ENCODE measurements around the gene TRIM44. TPM values are rescaled to one million over a fixed set of nuclear protein-coding genes. Genes with fewer than 3 reads are reported as not detected.
"Not testable (repeated sequence)": the region's sequence is repeated elsewhere in the genome, so short reads cannot be mapped to it uniquely, and the experiment has no call there.

TRIM44 gene
- total and polyA plus RNA-seq, 5 donors, result 8.7 to 54.2 (median 41.2) TPM

- H3K4me1 ChIP-seq (ENCODE audit: control insufficient read depth, insufficient read depth, low read length), result no peaks in the 10 kb centered on the region
- no peaks in the 10 kb centered on the region for H3K27me3 ChIP-seq (ENCODE audit: control insufficient read depth, insufficient read depth)
- intact Hi-C loops (cut with DNase I), result no loop called here
- H3K27ac ChIP-seq (ENCODE audit: low read length), result no peak overlapping the region
- H3K4me3 ChIP-seq (ENCODE audit: low read length), result no peak overlapping the region
- H3K9me3 ChIP-seq (ENCODE audit: control insufficient read depth, low read length), result no peaks in the 10 kb centered on the region
- WGBS, result 81% methylated on average over 7 of the region's 7 CpGs
- DNase-seq, result no peak
- ATAC-seq, result no peak
Observed at GRCh38 chr11:35689081-35689996, 26.8 kb downstream of the TRIM44 start.

- intact Hi-C loops (cut with DNase I), result no loop called here
- Histone ChIP-seq H3K4me3 (ENCODE audit: low read length) (no peak overlapping the region), H3K27me3 (ENCODE audit: control insufficient read depth, insufficient read depth) (no peaks in the 10 kb centered on the region), H3K27ac (ENCODE audit: low read length) (no peak overlapping the region), H3K4me1 (ENCODE audit: control insufficient read depth, insufficient read depth, low read length) (no peaks in the 10 kb centered on the region), H3K9me3 (ENCODE audit: control insufficient read depth, low read length) (no peaks in the 10 kb centered on the region)
- no peak for ATAC-seq
- no peak for DNase-seq
- 97% methylated on average over 15 of the region's 15 CpGs for WGBS
Observed at GRCh38 chr11:35702126-35702525, 39.6 kb downstream of the TRIM44 start.

GRCh38 chr11:35709376-35709775 lies 46.8 kb downstream of the TRIM44 start:
- no peak for DNase-seq
- no peaks in the 10 kb centered on the region for H3K9me3 ChIP-seq (ENCODE audit: control insufficient read depth, low read length)
- intact Hi-C loops (cut with DNase I), result no loop called here
- no peak overlapping the region for H3K4me3 ChIP-seq (ENCODE audit: low read length)
- ATAC-seq, result no peak
- no peak overlapping the region for H3K27ac ChIP-seq (ENCODE audit: low read length)
- WGBS, result 55% methylated on average over 3 of the region's 3 CpGs
- H3K27me3 ChIP-seq (ENCODE audit: control insufficient read depth, insufficient read depth), result no peaks in the 10 kb centered on the region
- peaks cover 4% of the 10 kb centered on the region for H3K4me1 ChIP-seq (ENCODE audit: control insufficient read depth, insufficient read depth, low read length)

- ATAC-seq (no peak), DNase-seq (no peak)
- 96% methylated on average over 3 of the region's 3 CpGs for WGBS
- Histone ChIP-seq H3K4me3 (ENCODE audit: low read length) (no peak overlapping the region), H3K27me3 (ENCODE audit: control insufficient read depth, insufficient read depth) (no peaks in the 10 kb centered on the region), H3K27ac (ENCODE audit: low read length) (no peak overlapping the region), H3K9me3 (ENCODE audit: control insufficient read depth, low read length) (no peaks in the 10 kb centered on the region), H3K4me1 (ENCODE audit: control insufficient read depth, insufficient read depth, low read length) (peaks cover 4% of the 10 kb centered on the region)
- intact Hi-C loops (cut with DNase I), result no loop called here
Observed at GRCh38 chr11:35711173-35711910, 48.8 kb downstream of the TRIM44 start.

GRCh38 chr11:35711924-35712323 lies 49.3 kb downstream of the TRIM44 start:
- no peaks in the 10 kb centered on the region for H3K9me3 ChIP-seq (ENCODE audit: control insufficient read depth, low read length)
- peaks cover 4% of the 10 kb centered on the region for H3K4me1 ChIP-seq (ENCODE audit: control insufficient read depth, insufficient read depth, low read length)
- H3K4me3 ChIP-seq (ENCODE audit: low read length), result no peak overlapping the region
- DNase-seq (no peak), ATAC-seq (no peak)
- H3K27ac ChIP-seq (ENCODE audit: low read length), result no peak overlapping the region
- intact Hi-C loops (cut with DNase I), result no loop called here
- H3K27me3 ChIP-seq (ENCODE audit: control insufficient read depth, insufficient read depth), result no peaks in the 10 kb centered on the region

GRCh38 chr11:35712533-35712932 lies 50.0 kb downstream of the TRIM44 start:
- intact Hi-C loops (cut with DNase I), result no loop called here
- no peaks in the 10 kb centered on the region for H3K9me3 ChIP-seq (ENCODE audit: control insufficient read depth, low read length)
- no peak overlapping the region for H3K4me3 ChIP-seq (ENCODE audit: low read length)
- no peaks in the 10 kb centered on the region for H3K27me3 ChIP-seq (ENCODE audit: control insufficient read depth, insufficient read depth)
- no peak for ATAC-seq
- peaks cover 4% of the 10 kb centered on the region for H3K4me1 ChIP-seq (ENCODE audit: control insufficient read depth, insufficient read depth, low read length)
- WGBS, result 68% methylated on average over 3 of the region's 3 CpGs
- H3K27ac ChIP-seq (ENCODE audit: low read length), result no peak overlapping the region
- DNase-seq, result no peak

GRCh38 chr11:35714882-35715627 lies 52.5 kb downstream of the TRIM44 start:
- ATAC-seq, result no peak
- H3K4me3 ChIP-seq (ENCODE audit: low read length), result no peak overlapping the region
- H3K9me3 ChIP-seq (ENCODE audit: control insufficient read depth, low read length), result no peaks in the 10 kb centered on the region
- H3K4me1 ChIP-seq (ENCODE audit: control insufficient read depth, insufficient read depth, low read length), result peaks cover 3% of the 10 kb centered on the region
- 97% methylated on average over 3 of the region's 3 CpGs for WGBS
- DNase-seq, result no peak
- no peaks in the 10 kb centered on the region for H3K27me3 ChIP-seq (ENCODE audit: control insufficient read depth, insufficient read depth)
- no peak overlapping the region for H3K27ac ChIP-seq (ENCODE audit: low read length)
- intact Hi-C loops (cut with DNase I), result no loop called here

GRCh38 chr11:35715677-35716076 lies 53.1 kb downstream of the TRIM44 start:
- H3K27me3 ChIP-seq (ENCODE audit: control insufficient read depth, insufficient read depth); intact Hi-C loops (cut with DNase I); H3K4me1 ChIP-seq (ENCODE audit: control insufficient read depth, insufficient read depth, low read length); H3K9me3 ChIP-seq (ENCODE audit: control insufficient read depth, low read length); DNase-seq; ATAC-seq; H3K27ac ChIP-seq (ENCODE audit: low read length); H3K4me3 ChIP-seq (ENCODE audit: low read length): not testable (repeated sequence)
- 62% methylated on average over 2 of the region's 2 CpGs for WGBS

- DNase-seq, result no peak
- peaks cover 3% of the 10 kb centered on the region for H3K4me1 ChIP-seq (ENCODE audit: control insufficient read depth, insufficient read depth, low read length)
- no peak overlapping the region for H3K4me3 ChIP-seq (ENCODE audit: low read length)
- H3K27me3 ChIP-seq (ENCODE audit: control insufficient read depth, insufficient read depth), result no peaks in the 10 kb centered on the region
- 97% methylated on average over 2 of the region's 2 CpGs for WGBS
- H3K27ac ChIP-seq (ENCODE audit: low read length), result no peak overlapping the region
- H3K9me3 ChIP-seq (ENCODE audit: control insufficient read depth, low read length), result no peaks in the 10 kb centered on the region
- intact Hi-C loops (cut with DNase I), result no loop called here
- no peak for ATAC-seq
Observed at GRCh38 chr11:35717043-35717442, 54.5 kb downstream of the TRIM44 start.

- intact Hi-C loops (cut with DNase I), result no loop called here
- Histone ChIP-seq H3K27ac (ENCODE audit: low read length) (no peak overlapping the region), H3K4me1 (ENCODE audit: control insufficient read depth, insufficient read depth, low read length) (peaks cover 5% of the 10 kb centered on the region), H3K4me3 (ENCODE audit: low read length) (no peak overlapping the region), H3K9me3 (ENCODE audit: control insufficient read depth, low read length) (no peaks in the 10 kb centered on the region), H3K27me3 (ENCODE audit: control insufficient read depth, insufficient read depth) (no peaks in the 10 kb centered on the region)
- ATAC-seq (no peak), DNase-seq (no peak)
- 98% methylated on average over 2 of the region's 2 CpGs for WGBS
Observed at GRCh38 chr11:35717520-35717919, 54.9 kb downstream of the TRIM44 start.

All from right cardiac atrium (tissue), 5 donors.